IPS-18a (cell line): Measurements from ENCODE around the gene MAP6D1.
"Not testable (repeated sequence)": the region's sequence is repeated elsewhere in the genome, so short reads cannot be mapped to it uniquely, and the experiment has no call there.

Source experiments
- H3K27ac ChIP-seq: one replicate; pipeline ENCODE4 v1.5.1; 2013; ENCODE audit warnings: low read length
- H3K27me3 ChIP-seq: one replicate; pipeline ENCODE4 v1.6.1; 2013; ENCODE audit warnings: mild to moderate bottlenecking, low read length; ENCODE audit not compliant: control insufficient read depth, insufficient read depth
- H3K36me3 ChIP-seq: one replicate; pipeline ENCODE4 v1.6.1; 2013; ENCODE audit warnings: low read depth, low read length; ENCODE audit not compliant: control insufficient read depth
- H3K4me1 ChIP-seq: one replicate; pipeline ENCODE4 v1.6.1; 2013; ENCODE audit warnings: low read depth, low read length; ENCODE audit not compliant: control insufficient read depth
- H3K4me3 ChIP-seq: one replicate; pipeline ENCODE4 v1.5.1; 2013; ENCODE audit warnings: low read length
- H3K9ac ChIP-seq: one replicate; pipeline ENCODE4 v1.6.1; 2013; ENCODE audit warnings: mild to moderate bottlenecking, low read length, moderate library complexity
- H3K9me3 ChIP-seq: one replicate; pipeline ENCODE4 v1.6.1; 2013; ENCODE audit warnings: low read depth, low read length; ENCODE audit not compliant: control insufficient read depth

The MAP6D1 gene

GRCh38 chr3:183794452-183794851, 30.9 kb downstream of the MAP6D1 start:
- no peak overlapping the region for H3K27ac ChIP-seq
- no peaks in the 10 kb centered on the region for H3K27me3 ChIP-seq
- no peaks in the 10 kb centered on the region for H3K4me1 ChIP-seq
- no peak overlapping the region for H3K9ac ChIP-seq
- peaks cover 61% of the 10 kb centered on the region for H3K36me3 ChIP-seq
- no peak overlapping the region for H3K4me3 ChIP-seq
- no peaks in the 10 kb centered on the region for H3K9me3 ChIP-seq

DNA sequence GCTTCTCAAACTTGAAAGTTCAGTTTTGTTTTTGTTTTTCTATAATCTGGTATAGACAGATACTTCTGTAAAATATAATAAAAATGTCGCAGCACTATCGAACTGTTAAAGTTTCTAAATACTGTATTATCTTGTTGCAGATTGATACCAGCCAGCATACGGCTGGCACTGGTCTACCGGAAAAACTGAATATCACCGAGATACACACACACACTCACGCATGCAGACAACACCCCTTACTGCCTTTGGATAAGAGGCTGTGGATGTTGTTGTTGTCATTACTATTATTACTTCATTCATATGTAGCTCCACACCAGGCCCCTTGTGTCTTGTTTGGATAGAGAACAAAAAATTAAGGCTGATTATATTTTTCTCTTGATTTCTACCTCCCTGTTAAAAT, 32.4 kb downstream of the MAP6D1 start:
- no peak overlapping the region for H3K27ac ChIP-seq
- H3K9me3 ChIP-seq = no peaks in the 10 kb centered on the region
- peaks cover 53% of the 10 kb centered on the region for H3K36me3 ChIP-seq
- H3K4me3 ChIP-seq = no peak overlapping the region
- no peaks in the 10 kb centered on the region for H3K4me1 ChIP-seq
- no peak overlapping the region for H3K9ac ChIP-seq
- H3K27me3 ChIP-seq = no peaks in the 10 kb centered on the region

GRCh38 chr3:183790700-183791099, 34.7 kb downstream of the MAP6D1 start:
- Histone ChIP-seq H3K9me3 (no peaks in the 10 kb centered on the region), H3K36me3 (peaks cover 60% of the 10 kb centered on the region), H3K27me3 (no peaks in the 10 kb centered on the region), H3K9ac (no peak overlapping the region), H3K4me1 (no peaks in the 10 kb centered on the region), H3K4me3 (no peak overlapping the region), H3K27ac (no peak overlapping the region)

DNA sequence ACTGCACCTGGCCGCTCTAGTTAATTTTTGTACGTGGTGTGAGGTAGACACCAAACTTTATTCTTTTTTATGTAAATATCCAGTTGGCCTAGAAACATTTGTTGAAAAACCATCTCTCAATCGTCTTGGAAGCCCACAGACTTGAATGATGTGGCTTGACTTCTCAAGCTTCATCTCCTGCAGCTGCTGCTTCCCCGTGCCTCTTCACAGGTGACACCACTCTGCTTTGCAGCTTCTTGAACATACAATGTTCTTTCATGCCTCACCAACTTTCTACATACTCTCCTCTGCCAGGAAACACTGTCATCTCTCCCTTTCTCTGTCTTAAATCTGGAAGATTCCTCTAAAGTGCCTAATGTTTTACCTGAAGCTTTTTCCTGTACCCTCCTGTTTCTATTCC, 35.6 kb downstream of the MAP6D1 start:
- H3K27me3 ChIP-seq = no peaks in the 10 kb centered on the region
- peaks cover 62% of the 10 kb centered on the region for H3K36me3 ChIP-seq
- H3K4me1 ChIP-seq = no peaks in the 10 kb centered on the region
- H3K9ac ChIP-seq = no peak overlapping the region
- no peak overlapping the region for H3K4me3 ChIP-seq
- H3K27ac ChIP-seq = no peak overlapping the region
- H3K9me3 ChIP-seq = no peaks in the 10 kb centered on the region

DNA sequence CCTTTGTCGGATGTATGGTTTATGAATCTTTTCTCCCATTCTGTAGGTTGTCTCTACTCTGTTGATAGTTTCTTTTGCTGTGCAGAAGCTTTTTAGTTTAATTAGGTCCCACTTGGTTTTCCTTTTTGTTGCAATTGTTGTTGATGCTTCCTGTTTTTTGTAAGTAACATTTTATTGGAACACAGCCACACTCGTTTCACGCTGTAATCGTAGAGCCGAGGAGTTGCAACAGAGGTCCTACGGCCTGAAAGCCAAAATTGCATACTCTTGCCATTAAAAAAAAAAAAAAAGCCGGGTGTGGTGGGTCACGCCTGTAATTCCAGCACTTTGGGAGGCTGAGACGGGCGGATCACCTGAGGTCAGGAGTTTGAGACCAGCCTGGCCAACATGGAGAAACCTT, 40.9 kb downstream of the MAP6D1 start:
- H3K27ac ChIP-seq, H3K9ac ChIP-seq, H3K9me3 ChIP-seq, H3K4me1 ChIP-seq, H3K4me3 ChIP-seq, H3K27me3 ChIP-seq: not testable (repeated sequence)
- H3K36me3 ChIP-seq = peaks cover 65% of the 10 kb centered on the region

GRCh38 chr3:183782576-183783276, 42.7 kb downstream of the MAP6D1 start:
- H3K9ac ChIP-seq = no peak overlapping the region
- H3K9me3 ChIP-seq = no peaks in the 10 kb centered on the region
- peaks cover 74% of the 10 kb centered on the region for H3K36me3 ChIP-seq
- H3K4me1 ChIP-seq = no peaks in the 10 kb centered on the region
- no peaks in the 10 kb centered on the region for H3K27me3 ChIP-seq
- no peak overlapping the region for H3K27ac ChIP-seq
- H3K4me3 ChIP-seq = no peak overlapping the region

DNA sequence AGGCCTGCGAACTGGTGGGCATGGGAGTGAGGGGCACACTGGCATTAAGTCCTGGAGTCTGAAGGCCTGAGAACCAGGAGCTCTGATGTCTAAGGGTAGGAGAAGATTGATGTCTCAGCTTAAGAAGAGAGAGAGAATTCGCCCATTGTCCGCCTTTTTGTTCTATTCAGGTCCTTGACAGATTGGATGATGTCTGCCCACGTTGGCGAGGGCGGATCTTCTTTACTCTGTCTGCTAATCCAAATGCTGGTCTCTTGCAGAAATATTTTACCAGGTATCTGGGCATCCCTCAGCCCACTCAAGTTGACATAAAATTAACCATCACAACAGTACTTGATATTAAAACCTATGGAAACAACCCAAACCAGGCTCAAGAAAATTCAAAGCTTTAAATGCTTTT, 44.1 kb downstream of the MAP6D1 start:
- H3K4me1 ChIP-seq = no peaks in the 10 kb centered on the region
- H3K27ac ChIP-seq = no peak overlapping the region
- no peak overlapping the region for H3K9ac ChIP-seq
- H3K4me3 ChIP-seq = no peak overlapping the region
- H3K27me3 ChIP-seq = no peaks in the 10 kb centered on the region
- peaks cover 75% of the 10 kb centered on the region for H3K36me3 ChIP-seq
- H3K9me3 ChIP-seq = no peaks in the 10 kb centered on the region

GRCh38 chr3:183779896-183780465, 45.4 kb downstream of the MAP6D1 start:
- Histone ChIP-seq H3K9ac (no peak overlapping the region), H3K36me3 (peaks cover 79% of the 10 kb centered on the region), H3K27me3 (no peaks in the 10 kb centered on the region), H3K4me1 (no peaks in the 10 kb centered on the region), H3K4me3 (no peak overlapping the region), H3K27ac (no peak overlapping the region), H3K9me3 (no peaks in the 10 kb centered on the region)

GRCh38 chr3:183777016-183777618, 48.3 kb downstream of the MAP6D1 start:
- Histone ChIP-seq H3K4me1 (no peaks in the 10 kb centered on the region), H3K27me3 (no peaks in the 10 kb centered on the region), H3K9ac (no peak overlapping the region), H3K36me3 (peaks cover 85% of the 10 kb centered on the region), H3K9me3 (no peaks in the 10 kb centered on the region), H3K4me3 (no peak overlapping the region), H3K27ac (no peak overlapping the region)

- not testable (repeated sequence) for H3K4me3 ChIP-seq, H3K27ac ChIP-seq, H3K4me1 ChIP-seq, H3K9ac ChIP-seq, H3K9me3 ChIP-seq, H3K27me3 ChIP-seq
- H3K36me3 ChIP-seq = peaks cover 83% of the 10 kb centered on the region
Observed at GRCh38 chr3:183776451-183776850, 48.9 kb downstream of the MAP6D1 start.

GRCh38 chr3:183775781-183776180, 49.6 kb downstream of the MAP6D1 start:
- H3K36me3 ChIP-seq = peaks cover 77% of the 10 kb centered on the region
- H3K9me3 ChIP-seq = no peaks in the 10 kb centered on the region
- H3K27me3 ChIP-seq = no peaks in the 10 kb centered on the region
- no peak overlapping the region for H3K9ac ChIP-seq
- no peaks in the 10 kb centered on the region for H3K4me1 ChIP-seq
- no peak overlapping the region for H3K27ac ChIP-seq
- no peak overlapping the region for H3K4me3 ChIP-seq

GRCh38 chr3:183774631-183775030, 50.7 kb downstream of the MAP6D1 start:
- H3K36me3 ChIP-seq = peaks cover 68% of the 10 kb centered on the region
- H3K27me3 ChIP-seq = no peaks in the 10 kb centered on the region

More at GRCh38 chr3:183774631-183775030, 50.7 kb downstream of the MAP6D1 start:
- Histone ChIP-seq H3K9me3 (no peaks in the 10 kb centered on the region), H3K9ac (no peak overlapping the region), H3K4me1 (no peaks in the 10 kb centered on the region), H3K27ac (no peak overlapping the region), H3K4me3 (no peak overlapping the region)
